HG03039 (cell line): Measurements from ENCODE around the gene IL34.
"Not testable (repeated sequence)": the region's sequence is repeated elsewhere in the genome, so short reads cannot be mapped to it uniquely, and the experiment has no call there.

ENCODE experiments used
- ATAC-seq: cut with Tn5 transposase; IDR thresholded peaks from one replicate; pipeline ENCODE4 v1.9.1; 2021; ENCODE audit warnings: mild to moderate bottlenecking, moderate library complexity; ENCODE audit not compliant: unreplicated experiment

IL34 gene

GRCh38 chr16:70646260-70647241 is at the start of gene IL34:
Gene IL34 (plus strand): TSS chr16:70646559. CDS start chr16:70646948, 389 bp downstream.
- ATAC-seq, result no peak

DNA sequence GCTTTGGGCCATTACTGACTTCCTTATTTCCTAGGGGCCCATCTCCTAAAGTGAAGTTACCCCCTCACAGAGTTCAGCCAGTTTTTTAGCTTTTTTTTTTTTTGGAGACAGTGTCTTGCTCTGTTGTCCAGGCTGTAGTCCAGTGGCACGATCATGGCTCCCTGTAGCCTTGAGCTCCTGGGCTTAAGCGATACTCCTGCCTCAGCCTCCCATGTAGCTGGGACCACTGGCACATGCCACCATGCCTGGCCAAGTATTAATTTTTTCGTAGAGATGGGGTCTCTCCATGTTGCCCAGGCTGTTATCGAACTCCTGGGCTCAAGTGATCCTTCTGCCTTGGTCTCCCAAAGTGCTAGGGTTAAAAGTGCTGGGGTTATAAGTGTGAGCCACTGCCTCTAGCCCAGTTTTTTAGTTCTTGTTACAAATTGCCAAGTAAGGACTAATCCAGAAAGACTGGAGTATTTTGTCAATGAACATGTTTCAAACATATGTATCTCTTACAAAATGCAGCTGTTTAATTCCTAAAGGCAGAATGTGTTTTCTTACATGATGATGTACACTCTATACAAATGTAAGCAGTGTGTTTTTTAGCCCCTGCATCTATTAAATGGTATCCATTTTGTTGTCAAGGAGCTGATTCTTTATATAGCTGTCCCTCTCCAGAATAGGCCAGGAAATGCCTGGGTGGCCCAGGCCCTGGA is 49.1 kb upstream of the IL34 start:
- no peak for ATAC-seq

- no peak for ATAC-seq
These were observed 47.3 kb upstream of the IL34 start for GRCh38 chr16:70598937-70599503.

DNA sequence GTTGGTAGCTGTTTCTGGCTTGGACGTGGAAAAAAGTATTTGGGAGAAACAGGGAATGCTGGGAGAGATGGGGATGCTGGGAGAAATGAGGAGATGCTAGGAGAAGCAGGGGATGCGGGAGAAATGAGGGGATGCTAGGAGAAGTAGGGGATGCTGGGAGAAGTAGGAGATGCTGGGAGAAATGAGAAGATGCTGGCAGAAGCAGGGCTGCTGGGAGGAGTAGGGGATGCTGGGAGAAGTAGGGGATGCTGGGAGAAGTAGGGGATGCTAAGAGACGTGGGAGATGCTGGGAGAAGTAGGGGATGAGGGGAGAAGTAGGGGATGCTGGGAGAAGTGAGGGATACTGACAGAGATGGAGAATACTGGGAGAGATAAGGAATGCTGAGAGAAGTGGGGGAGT is 45.6 kb upstream of the IL34 start:
- no peak for ATAC-seq

DNA sequence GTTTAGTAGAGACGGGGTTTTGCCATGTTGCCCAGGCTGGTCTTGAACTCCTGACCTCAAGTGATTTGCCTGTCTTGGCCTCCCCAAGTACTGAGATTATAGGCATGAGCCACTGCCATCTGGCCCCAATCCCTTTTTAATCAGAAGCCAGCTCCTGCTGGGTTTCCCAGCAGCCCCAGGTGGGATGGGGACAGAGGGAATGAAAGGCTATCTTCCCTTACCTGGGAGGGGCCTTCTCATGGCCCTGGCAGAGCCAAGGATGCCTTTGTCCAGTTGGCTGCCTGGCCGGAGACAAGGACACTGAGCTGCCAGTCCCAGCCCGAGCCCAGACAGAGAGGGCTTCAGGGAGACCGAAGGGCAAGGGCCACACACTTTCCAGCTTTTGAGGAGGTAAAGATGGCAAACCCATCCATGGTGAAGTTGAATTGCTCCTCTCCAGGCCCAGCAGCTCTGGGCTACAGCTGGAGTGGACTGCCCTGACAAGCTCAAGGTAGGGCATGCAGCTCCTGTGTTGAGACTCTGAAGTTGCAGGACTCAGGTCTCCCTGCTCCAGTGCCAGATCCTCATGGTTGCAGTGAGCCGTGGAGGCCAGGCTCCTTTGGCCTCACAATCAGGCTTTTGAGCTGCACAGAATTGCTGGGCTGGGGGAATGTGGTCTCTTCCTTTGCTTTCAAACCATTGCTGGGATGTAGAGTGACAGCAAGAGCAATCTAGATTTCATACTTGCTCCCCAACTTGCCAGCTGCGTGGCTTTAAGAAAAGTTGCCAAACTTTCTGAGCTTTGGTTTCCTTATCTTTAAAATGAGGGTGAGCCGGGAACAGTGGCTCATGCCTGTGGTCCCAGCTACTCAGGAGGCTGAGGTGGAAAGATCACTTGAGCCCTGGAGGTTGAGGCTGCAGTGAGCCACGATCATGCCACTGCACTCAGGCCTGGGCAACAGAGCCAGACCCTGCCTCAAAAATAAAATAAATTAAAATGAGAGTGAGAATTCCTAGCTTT is 44.5 kb upstream of the IL34 start:
- no peak for ATAC-seq

DNA sequence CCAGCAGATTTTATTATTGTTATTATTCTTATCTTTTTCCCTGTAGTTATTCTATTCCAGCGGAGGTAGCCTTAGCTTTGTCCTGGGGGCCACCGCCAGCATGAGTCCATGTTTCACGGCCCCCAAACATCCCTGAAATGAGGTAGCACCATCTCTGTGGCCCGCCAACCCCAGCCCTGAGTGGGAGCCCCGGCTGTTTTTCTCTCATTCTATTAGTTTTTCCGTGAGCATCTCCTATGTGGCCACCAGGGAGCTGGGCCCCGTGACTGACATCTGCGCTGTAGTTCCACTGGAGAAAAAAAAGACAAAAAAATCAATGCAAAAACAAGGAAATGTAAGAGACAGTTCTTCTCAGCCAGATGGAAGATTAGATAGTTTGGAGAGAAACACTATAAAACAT is 43.5 kb upstream of the IL34 start:
- ATAC-seq, result no peak

DNA sequence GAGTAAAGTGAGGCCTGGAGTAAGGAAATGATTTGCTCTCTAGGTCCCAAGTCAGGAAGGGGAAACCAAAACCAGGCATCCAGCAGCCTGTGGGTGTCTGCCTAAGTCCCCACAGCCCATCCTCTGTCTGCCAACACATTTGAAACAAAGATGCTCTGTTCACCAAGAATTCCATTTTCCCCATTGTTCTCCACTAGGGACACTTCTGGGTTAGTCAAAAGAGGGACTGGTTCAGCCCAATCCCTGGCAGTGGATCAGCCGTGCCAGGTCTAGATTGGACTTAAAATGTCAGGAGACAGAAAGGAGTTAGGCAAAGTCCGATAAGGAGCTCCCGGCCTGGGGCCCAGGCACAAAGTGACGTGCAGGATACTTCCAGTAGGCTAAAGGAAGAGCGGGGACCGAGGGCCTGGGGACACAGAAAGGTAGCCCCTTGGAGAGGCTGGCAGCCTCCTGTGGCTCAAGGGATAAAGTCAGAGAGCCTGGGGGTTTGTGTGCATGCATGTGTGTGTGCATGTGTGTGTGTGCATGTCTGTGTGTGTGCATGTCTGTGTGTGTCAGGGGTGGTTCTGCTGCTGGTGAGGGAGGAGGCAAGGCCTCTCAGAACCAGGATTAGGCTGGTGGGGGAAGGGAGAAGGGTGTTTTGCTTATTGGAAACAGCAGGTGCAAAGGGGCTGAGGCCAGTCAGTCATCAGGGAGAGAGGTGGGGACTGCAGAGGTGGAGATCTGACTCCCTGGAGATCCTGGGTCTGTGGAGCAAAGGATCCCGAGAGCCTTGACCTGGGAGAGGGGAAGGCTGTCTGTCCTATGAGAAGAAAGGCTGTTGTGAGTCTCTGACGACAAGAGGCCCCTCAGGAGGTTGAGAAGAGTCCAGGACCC is 41.7 kb upstream of the IL34 start:
- no peak for ATAC-seq

DNA sequence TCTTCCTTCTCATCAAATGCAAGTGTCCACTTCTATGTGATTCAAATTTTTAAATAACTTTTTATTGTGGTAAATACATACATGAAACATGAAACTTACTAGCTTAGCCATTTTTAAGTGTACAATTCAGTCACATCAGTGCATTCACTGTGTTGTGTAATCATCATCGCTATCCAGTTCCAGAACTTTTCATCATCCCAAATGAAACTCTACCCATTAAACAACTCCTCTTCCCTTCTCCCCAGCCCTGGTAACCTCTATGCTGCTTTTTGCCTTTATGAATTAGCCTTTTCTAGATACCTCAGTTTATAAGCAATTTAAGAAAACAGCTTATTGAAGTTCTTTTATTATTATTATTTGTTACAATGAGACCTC is 41.1 kb upstream of the IL34 start:
- no peak for ATAC-seq

- ATAC-seq, result no peak
These were observed 37.8 kb upstream of the IL34 start for GRCh38 chr16:70608521-70608920.

- ATAC-seq, result no peak
These were observed 35.8 kb upstream of the IL34 start for GRCh38 chr16:70610273-70611223.

DNA sequence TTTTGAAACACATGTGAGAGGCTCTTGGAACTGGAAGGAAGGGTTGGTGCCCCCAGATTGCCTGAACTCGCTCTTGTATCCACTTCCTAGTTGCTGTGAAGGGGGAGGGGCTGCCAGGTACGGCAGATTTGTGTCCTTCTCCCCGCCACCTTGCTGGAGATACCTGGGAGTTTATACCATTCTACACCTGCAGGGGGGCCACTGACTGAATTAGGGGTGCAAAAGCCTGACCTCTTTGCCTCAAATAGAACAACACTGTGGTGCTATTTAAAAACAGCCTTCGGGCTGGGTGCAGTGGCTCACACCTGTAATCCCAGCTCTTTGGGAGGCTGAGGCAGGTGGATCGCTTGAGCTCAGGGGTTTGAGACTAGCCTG is 35.1 kb upstream of the IL34 start:
- ATAC-seq, result no peak

DNA sequence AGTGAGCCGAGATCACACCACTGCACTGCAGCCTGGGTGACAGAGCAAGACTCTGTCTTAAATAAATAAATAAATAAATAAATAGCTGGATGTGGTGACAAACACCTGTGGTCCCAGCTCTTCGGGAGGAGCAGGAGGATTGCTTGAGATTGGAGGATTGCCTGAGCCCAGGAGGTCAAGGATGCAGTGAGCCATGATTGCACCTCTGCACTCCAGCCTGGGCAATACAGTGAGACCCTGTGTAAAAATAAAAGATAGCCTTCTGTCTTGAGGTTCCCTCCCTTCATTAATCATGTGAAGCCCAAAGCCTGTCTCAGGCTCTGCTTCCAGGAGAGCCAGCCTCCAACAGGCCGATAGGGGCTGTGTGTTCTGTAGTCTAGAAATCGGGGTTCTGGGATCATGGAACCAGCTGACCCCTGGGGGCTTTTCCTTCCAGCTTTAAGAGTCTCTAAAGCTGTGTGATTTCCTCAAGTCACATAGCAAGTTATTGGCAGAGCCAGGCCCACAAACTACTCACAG is 34.5 kb upstream of the IL34 start:
- no peak for ATAC-seq

DNA sequence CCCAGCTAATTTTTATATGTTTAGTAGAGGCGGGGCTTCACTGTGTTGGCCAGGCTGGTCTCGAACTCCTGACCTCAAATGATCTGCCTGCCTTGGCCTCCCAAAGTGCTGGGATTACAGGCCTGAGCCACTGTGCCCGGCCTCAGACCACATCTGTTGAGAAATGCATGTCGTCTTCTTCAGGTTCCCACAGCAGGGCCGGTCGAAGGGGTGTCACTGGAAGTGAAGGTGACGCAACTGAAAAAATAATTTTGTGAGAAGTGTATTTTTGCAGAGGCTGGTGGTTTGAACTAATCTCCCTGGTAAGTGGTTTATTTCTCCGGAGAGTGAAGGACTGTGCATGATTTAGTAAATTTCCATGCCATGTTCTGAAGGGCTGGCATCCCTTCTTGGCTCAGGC is 33.4 kb upstream of the IL34 start:
- ATAC-seq, result no peak

DNA sequence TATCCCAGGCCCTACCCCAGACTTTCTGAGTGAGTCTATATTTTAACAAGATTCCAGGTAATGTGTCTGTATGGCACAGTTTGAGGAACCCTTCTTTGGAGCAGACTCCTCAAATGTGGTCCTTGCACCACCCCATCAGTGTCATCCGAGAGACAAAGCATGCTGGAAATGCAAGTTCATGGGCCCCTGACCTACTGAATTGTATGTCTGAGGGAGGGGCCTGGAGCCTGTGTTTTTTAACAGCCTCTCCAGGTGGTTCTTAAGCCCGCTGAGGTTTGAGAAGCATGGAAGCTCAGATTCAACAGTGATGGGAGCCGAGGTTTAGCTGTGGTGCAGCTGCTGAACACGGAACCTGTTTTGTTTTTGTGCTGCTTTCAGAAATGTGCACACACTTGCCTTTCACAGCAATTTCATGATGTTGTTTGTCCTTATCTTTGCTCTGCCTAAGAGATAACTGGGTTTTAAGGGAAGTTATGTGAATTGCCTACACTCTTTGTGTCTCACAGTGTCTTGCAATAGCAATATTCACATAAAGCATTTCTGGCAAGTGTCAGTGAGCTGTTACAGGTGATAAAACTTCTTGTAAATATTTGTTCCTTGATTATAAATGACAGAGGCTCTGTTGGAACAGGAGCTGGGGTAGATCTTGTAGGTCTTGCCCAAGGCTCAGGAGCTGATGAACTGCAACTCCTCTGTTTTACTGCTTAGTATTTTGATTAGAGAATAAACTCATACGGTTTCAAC is 32.0 kb upstream of the IL34 start:
- no peak for ATAC-seq

GRCh38 chr16:70615945-70616344 is 30.4 kb upstream of the IL34 start:
- ATAC-seq, result no peak

DNA sequence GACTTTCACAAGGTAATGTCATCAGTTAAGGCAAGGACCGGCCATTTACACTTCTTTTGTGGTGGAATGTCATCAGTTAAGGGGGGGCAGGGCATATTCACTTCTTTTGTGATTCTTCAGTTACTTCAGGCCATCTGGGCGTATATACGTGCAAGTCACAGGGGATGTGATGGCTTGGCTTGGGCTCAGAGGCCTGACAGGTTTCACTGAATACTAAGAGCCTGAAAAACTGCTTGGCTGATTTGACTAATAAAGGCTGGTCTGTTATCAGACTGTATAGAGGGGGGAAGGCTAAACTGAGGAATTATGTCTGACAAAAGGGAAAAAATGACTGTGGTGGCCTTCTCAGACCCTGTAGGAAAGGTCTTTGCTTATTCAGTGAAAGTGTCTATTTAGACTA is 24.5 kb upstream of the IL34 start:
- ATAC-seq, result not testable (repeated sequence)

DNA sequence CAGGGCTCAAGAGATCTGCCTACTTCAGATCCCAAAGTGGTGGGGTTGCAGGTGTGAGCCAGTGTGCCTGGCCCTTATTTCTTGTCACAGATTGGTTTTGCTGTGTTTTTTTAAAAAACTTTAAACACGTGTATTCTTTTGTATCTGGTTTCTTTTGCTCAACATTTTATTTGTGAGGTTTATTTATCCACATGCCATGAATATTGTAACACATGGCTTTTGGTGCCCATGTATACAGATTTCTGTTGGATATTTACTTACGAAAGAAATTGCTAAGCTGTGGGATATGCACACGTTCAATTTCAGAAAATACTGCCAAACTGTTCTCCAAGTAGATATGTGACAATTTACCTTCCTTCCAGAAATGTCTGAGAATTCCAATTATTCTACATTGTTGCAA is 18.7 kb upstream of the IL34 start:
- ATAC-seq, result no peak
